Endothelial cell (in vitro differentiated cells): Measurements from ENCODE around the gene SOX5. TPM values are rescaled to one million over a fixed set of nuclear protein-coding genes. Genes with fewer than 3 reads are reported as not detected.

Experiments used
- DNase-seq: peaks from one replicate; pipeline ENCODE4 v3.0.0; 2021; ENCODE audit warnings: low spot score
- H3K27ac Mint-ChIP-seq: one replicate; pipeline ENCODE4 v1.8.0; 2021; ENCODE audit warnings: mixed read lengths, inconsistent platforms; ENCODE audit not compliant: unreplicated experiment
- H3K27me3 Mint-ChIP-seq: one replicate; pipeline ENCODE4 v1.8.0; 2021; ENCODE audit warnings: mild to moderate bottlenecking, moderate library complexity, mixed read lengths, inconsistent platforms; ENCODE audit not compliant: unreplicated experiment
- H3K36me3 Mint-ChIP-seq: one replicate; pipeline ENCODE4 v1.8.0; 2021; ENCODE audit warnings: mild to moderate bottlenecking, low read depth, mixed read lengths, inconsistent platforms; ENCODE audit not compliant: unreplicated experiment
- H3K4me1 Mint-ChIP-seq: one replicate; pipeline ENCODE4 v1.8.0; 2021; ENCODE audit warnings: mild to moderate bottlenecking, mixed read lengths, inconsistent platforms; ENCODE audit not compliant: unreplicated experiment
- H3K4me3 Mint-ChIP-seq: one replicate; pipeline ENCODE4 v1.8.0; 2021; ENCODE audit warnings: mild to moderate bottlenecking, mixed read lengths, inconsistent platforms; ENCODE audit not compliant: unreplicated experiment
- H3K9me3 Mint-ChIP-seq: one replicate; pipeline ENCODE4 v1.8.0; 2021; ENCODE audit warnings: mixed read lengths, inconsistent platforms; ENCODE audit not compliant: unreplicated experiment
- total RNA-seq: library from RNA; stranded (reverse); fragmentation: NEBNext Ultra II Directional; extraction: Animal tissue kit (Norgen Biotek cat#: 25700); gene quantifications from one replicate; pipeline ENCODE4 v1.2.1, GENCODE V29; 2021; ENCODE audit not compliant: unreplicated experiment
- TF ChIP-seq, protein P1 (sequence below): fragments of 200-600 bp; sonication (generic); IDR thresholded peaks from one replicate; pipeline ENCODE4 v1.5.0; 2021; ENCODE audit warnings: antibody characterized with exemption; ENCODE audit not compliant: unreplicated experiment

Gene SOX5
- total RNA-seq, 1 donor from 2014 or later, result 23.1 TPM

DNA sequence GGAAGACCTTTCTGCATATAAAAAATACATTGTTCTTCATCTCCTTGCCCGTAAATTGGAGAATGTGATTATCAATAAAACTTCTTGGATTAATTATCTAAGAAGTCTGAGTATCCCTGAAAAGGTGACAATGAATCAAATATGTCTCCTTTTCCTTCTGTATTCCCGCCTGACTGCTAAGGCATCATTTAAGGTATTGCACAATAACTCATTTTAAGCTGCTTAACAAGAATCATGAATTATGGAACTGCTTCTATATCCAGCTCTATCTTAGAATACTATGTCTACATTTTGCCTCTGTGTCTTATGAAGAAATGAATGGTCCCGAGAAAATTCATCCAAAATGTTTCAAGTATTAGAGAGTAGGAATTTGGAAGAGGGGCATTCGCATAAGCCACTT lies 294.4 kb downstream of the SOX5 start:
- H3K27me3 Mint-ChIP-seq, result peaks cover 1% of the 10 kb centered on the region
- H3K9me3 Mint-ChIP-seq, result no peaks in the 10 kb centered on the region
- no peaks in the 10 kb centered on the region for H3K4me1 Mint-ChIP-seq
- no peak for DNase-seq
- H3K36me3 Mint-ChIP-seq, result no peaks in the 10 kb centered on the region
- H3K4me3 Mint-ChIP-seq, result no peak overlapping the region
- TF ChIP-seq, protein P1, sequence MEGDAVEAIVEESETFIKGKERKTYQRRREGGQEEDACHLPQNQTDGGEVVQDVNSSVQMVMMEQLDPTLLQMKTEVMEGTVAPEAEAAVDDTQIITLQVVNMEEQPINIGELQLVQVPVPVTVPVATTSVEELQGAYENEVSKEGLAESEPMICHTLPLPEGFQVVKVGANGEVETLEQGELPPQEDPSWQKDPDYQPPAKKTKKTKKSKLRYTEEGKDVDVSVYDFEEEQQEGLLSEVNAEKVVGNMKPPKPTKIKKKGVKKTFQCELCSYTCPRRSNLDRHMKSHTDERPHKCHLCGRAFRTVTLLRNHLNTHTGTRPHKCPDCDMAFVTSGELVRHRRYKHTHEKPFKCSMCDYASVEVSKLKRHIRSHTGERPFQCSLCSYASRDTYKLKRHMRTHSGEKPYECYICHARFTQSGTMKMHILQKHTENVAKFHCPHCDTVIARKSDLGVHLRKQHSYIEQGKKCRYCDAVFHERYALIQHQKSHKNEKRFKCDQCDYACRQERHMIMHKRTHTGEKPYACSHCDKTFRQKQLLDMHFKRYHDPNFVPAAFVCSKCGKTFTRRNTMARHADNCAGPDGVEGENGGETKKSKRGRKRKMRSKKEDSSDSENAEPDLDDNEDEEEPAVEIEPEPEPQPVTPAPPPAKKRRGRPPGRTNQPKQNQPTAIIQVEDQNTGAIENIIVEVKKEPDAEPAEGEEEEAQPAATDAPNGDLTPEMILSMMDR, result no peak
- H3K27ac Mint-ChIP-seq, result no peak overlapping the region

DNA sequence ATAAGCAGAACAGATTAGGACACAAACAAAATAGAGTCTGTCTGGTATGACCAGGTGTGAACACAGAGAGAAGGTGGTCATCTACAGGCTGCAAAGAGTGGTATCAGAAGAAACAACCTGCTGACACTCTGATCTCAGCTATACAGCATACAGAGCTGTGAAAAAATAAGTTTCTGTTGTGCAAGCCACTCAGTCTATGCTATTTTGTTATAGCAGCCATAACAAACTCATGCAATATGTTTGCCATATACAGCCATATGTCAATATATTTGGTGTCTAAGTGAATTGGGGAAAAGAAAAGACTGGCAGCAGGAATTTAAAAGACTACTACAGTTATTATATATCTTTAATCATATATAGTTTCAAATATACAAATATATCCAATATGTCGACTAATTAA lies 300.9 kb downstream of the SOX5 start:
- Mint-ChIP-seq H3K4me3 (no peak overlapping the region), H3K27me3 (peaks cover 2% of the 10 kb centered on the region), H3K36me3 (no peaks in the 10 kb centered on the region)

DNA sequence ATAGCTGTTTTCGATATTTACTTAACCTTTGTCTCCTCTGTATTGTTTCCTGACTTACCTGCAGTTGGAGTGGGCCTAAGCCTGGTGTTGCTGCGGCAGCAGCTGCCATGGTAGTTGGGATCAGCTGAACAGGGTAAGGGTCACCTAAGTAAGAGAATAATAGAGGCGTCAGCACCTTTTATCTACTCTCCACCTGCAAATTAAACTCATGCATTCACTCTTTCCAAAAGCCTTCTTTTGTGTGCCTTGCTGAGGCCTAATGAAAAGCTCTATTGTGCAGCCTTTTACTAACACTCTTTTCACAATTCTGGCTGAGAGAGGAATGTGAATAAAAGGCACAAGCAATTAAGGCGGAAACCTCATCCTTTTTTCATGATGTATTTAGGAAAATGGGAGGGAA lies 308.7 kb downstream of the SOX5 start:
- TF ChIP-seq, protein P1, result no peak
- Mint-ChIP-seq H3K4me1 (peaks cover 4% of the 10 kb centered on the region), H3K36me3 (no peaks in the 10 kb centered on the region), H3K9me3 (no peaks in the 10 kb centered on the region), H3K27me3 (peaks cover 1% of the 10 kb centered on the region), H3K27ac (no peak overlapping the region), H3K4me3 (no peak overlapping the region)
- DNase-seq, result no peak

More for the DNA sequence above, 300.9 kb downstream of the SOX5 start:
- TF ChIP-seq, protein P1, result no peak
- Mint-ChIP-seq H3K9me3 (no peaks in the 10 kb centered on the region), H3K4me1 (no peaks in the 10 kb centered on the region), H3K27ac (no peak overlapping the region)
- no peak for DNase-seq

GRCh38 chr12:23634344-23634743 lies 315.1 kb downstream of the SOX5 start:
- H3K36me3 Mint-ChIP-seq, result no peaks in the 10 kb centered on the region
- H3K27me3 Mint-ChIP-seq, result peaks cover 2% of the 10 kb centered on the region
- no peak for DNase-seq
- no peaks in the 10 kb centered on the region for H3K9me3 Mint-ChIP-seq
- TF ChIP-seq, protein P1, result no peak
- H3K4me3 Mint-ChIP-seq, result no peak overlapping the region
- no peak overlapping the region for H3K27ac Mint-ChIP-seq
- H3K4me1 Mint-ChIP-seq, result peaks cover 2% of the 10 kb centered on the region

GRCh38 chr12:23631786-23632377 lies 317.6 kb downstream of the SOX5 start:
- H3K27ac Mint-ChIP-seq, result no peak overlapping the region
- H3K4me3 Mint-ChIP-seq, result no peak overlapping the region
- H3K36me3 Mint-ChIP-seq, result no peaks in the 10 kb centered on the region
- H3K9me3 Mint-ChIP-seq, result no peaks in the 10 kb centered on the region
- H3K27me3 Mint-ChIP-seq, result peaks cover 2% of the 10 kb centered on the region
- DNase-seq, result no peak
- TF ChIP-seq, protein P1, result no peak
- H3K4me1 Mint-ChIP-seq, result no peaks in the 10 kb centered on the region
